Measurements from ENCODE around the gene PAXX.

GRCh38 chr9:136962701-136963248, 29.4 kb upstream of the PAXX start:
- TF ChIP-seq CTCF (conservative IDR thresholded peaks at IDR 0.05; ENCODE audit: low read depth, low read length), result no peak
- no peak for TF ChIP-seq EZH2phosphoT487 (IDR thresholded peaks at IDR 0.05; ENCODE audit: borderline replicate concordance, low read length)
- TF ChIP-seq EZH2 (IDR thresholded peaks at IDR 0.05; ENCODE audit: low read length, unreplicated experiment), result no peak
